Ecto neural progenitor cell (in vitro differentiated cells): Measurements from ENCODE around the gene GFI1.

Experiments
- DNase-seq: peaks from one replicate; pipeline ENCODE4 v3.0.0-alpha.2; 2018; ENCODE audit warnings: low spot score

GFI1 gene

DNA sequence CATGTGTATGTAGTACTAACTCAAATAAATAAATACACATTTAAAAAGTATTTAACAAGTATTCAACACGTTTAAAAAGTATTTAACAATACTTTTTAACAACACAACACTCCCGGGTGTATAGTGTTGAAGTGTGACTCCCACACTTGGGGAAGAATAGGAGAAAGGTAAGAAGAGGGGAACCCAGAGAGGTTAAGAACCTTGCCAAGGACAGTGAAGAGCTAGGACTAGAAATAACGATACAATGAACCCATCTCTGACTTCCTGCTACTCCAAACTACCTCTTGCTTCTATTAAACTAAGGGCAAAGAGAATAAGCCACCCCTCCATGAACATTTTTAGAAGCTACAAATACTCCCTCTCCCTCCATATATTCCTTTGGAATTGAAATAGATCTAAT is 1.7 kb upstream of the GFI1 start:
- DNase-seq, result no peak

DNA sequence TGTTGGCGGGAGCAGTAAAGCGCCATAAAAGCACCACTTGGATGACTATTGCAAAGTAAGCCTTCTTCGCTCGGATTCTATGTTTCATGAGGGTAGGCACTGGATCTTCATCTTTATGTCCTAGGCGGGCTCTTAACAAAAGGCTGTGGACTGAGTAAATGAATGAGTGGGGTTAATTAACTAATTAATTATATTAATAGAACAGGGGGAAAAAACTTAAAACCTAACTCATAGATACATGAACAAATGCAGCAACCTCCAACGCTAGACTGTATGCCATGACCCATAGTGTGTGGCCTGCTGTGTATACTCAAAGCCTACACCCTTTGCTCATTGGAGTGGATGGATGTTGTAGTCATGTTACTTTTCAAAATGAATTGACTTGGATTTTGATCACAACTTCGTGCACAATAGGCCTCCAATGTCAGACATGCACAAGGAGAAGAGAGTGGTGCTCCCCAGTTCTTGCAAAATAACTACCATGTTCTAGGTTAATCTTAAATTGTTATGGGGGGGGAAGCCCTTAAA is 417 bp upstream of the GFI1 start:
- no peak for DNase-seq

DNA sequence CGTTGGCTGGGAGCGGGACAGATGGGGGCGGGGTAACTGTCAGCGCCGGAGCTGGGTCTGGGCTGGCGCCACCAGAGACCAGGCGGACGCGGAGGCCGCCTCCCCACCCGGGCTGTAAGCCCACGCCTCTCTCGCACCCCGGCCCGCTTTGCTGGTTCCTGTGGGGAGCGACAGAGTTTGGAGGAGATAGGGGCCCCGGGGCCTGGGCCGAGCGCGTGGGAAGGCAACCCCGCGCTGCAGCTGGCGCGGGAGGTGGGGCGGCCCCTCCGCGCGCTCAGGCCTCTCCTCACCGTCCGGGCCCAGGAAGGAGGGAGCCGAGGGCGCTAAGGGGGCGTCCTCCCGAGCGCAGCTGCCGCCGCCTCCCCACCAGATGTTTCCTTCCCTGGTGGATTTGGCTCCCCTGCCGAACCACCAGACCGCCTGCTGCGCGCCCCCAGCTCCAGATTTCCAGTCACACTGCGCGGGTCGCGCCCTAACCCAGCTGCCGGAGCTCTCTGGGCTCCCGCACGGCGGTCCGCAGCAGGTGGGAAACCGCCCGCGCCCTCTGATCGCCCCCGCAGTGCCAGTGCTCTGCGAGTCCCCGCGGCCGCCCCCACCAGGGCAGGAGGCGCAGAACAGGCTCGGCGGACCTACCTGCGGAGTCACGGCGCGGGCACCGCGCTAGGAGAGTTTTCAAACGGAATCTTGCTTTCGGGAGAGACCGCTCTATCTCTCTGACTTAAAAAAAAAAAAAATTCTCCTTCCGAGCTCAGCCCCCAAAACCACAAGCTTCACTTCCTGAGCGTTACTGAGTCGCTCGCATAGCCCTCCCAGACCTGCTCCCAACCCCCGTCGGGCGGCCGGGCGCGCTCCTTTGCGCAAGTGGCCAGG is 1.1 kb downstream of the GFI1 start:
- DNase-seq, result peak; percentile 75

DNA sequence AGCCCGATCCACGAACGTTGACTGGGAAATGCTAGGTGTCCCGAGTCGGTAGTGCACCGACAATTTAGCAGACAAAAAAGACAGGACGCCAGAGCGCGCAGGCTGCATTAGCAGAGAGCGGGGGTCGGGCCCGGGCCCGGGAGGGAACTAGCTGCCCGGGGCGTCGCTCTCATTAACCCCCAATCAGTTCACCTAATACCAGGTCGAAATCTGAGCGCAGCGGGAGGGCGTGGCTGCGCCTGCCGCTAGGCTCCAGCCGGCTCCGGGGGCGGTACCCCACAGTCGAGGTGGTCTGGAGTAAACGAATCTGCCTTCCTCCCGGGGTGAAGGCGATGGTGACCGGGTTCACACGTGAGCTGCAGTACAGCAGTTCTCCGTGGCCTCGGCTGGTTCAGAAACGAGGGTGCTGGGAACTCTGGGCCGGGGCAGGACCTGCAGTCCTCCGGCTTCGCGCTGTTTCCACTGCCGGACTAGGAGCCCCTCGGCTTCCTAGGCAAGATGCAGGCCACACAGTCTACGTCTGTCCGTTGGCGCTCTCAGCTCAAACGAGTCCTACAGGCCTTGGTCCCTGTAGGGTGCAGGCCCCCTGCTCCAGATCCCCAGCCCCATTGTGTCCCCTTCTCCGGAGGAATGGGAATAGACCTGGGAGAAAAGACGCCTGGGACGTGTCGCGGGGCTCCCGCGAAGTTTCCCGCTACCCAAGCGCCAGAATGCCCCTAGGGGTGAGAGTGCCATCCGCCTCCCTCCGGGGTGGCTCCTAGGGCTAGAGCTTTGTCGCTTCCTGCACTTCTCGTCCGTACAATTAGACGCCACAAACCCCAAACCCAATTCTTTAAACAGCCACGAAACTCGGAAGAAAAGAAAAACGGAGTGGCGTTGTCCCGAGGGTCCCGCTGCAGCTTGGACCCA is 2.0 kb downstream of the GFI1 start:
- peak; percentile 74 for DNase-seq

- peak; percentile 74 for DNase-seq
Measured at GRCh38 chr1:92483610-92484471, 2.9 kb downstream of the GFI1 start.

DNA sequence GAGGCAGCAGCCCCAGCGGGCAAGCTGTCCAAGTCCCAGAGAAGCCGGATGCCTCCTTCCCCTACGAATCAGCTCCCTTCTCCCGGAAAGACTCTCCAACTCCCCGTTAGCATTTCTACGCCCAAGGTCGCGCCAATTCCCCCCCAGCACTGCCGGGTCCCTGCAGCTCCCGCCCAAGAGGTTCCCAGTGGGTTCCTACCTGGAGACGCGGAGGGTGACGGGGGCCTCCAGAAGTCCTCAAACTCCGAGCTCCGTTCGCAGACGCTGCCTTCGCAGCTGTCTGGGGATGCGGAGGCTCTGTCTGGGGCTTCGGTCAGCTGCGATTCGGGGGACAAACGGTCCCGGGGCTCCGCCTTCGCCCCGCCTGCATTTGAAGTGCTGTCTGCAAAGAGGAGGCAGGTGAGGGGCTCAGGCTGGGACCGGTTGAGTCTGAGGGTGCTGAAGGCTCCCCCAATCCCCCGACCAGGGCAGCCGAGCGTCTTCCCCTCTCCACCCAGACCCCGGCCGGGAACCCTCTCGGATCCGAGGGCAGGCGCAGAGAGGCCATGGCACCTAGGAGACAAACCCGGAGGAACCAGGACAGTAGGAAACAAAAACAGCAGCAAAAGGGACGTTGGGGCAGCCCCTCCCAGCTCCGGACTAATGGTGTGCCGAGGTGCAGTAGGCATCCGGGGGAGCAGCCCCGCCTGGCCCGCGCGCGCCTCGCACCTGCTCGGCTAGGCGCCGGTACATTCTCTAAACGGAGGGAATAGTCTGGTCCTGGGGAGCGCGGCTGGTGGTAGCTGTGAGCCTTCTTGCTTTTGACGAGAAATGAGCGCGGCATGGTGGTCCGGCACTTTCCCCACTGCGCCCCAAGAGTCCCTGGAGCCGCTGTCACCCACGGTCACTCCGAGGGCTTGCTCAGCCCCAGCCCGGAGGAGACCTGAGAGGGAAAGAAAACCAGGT is 3.8 kb downstream of the GFI1 start:
- peak; percentile 68 for DNase-seq

DNA sequence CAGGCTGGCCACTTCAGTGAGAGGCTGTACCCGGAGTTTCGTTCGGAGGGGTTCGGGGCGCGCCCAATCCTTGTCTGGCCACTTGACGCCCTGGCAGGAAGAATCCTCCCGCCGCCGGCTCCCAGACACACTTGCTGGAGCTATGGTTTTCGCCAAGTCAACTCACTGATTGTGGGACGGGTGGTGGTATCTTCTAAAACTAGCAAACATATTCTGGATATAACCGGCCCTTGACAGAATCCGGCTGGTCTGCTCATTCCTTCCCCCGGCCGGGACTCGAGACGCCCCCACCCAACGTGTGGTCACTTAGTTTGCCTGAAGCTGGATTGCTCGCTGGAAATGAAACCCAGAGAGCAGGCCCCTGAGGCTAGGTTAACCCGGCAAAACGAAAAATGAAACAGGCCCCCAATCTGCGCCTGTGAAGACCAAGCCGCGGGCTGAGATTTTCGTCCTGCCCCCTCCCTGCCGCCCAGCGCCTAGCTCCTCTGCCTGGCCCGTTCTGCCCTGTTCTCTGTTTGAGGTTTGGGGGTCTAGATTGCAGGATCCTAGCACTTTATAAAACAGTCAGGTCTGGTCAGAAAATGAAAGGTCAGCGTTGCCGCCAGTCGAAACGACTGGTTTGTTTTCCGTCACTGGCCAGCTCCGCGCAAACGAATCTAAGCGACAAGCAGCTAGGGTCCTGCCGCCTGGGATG is 4.6 kb downstream of the GFI1 start:
- peak; percentile 61 for DNase-seq

- no peak for DNase-seq
Measured at GRCh38 chr1:92481599-92481925, 5.2 kb downstream of the GFI1 start.

- peak; percentile 64 for DNase-seq
Measured at GRCh38 chr1:92480813-92481598, 5.7 kb downstream of the GFI1 start.

GRCh38 chr1:92480200-92480812 is 6.4 kb downstream of the GFI1 start:
- DNase-seq, result peak; percentile 59

DNA sequence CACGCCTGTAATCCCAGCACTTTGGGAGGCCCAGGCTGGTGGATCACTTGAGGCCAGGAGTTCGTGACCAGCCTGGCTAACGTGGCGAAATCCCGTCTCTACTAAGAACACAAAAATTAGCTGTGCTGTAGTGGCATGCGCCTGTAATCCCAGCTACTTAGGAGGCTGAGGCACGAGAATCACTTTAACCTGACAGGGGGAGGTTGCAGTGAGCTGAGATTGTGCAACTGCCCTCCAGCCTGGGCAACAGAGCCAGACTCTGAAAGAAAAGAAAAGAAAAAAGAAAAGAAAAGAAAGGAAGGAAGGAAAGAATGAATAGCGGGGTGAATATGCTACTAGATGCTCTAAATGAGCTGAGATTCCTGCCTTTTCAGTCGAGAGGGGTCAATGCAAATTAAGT is 7.1 kb downstream of the GFI1 start:
- no peak for DNase-seq

- no peak for DNase-seq
Measured at GRCh38 chr1:92478393-92478792, 8.3 kb downstream of the GFI1 start.

DNA sequence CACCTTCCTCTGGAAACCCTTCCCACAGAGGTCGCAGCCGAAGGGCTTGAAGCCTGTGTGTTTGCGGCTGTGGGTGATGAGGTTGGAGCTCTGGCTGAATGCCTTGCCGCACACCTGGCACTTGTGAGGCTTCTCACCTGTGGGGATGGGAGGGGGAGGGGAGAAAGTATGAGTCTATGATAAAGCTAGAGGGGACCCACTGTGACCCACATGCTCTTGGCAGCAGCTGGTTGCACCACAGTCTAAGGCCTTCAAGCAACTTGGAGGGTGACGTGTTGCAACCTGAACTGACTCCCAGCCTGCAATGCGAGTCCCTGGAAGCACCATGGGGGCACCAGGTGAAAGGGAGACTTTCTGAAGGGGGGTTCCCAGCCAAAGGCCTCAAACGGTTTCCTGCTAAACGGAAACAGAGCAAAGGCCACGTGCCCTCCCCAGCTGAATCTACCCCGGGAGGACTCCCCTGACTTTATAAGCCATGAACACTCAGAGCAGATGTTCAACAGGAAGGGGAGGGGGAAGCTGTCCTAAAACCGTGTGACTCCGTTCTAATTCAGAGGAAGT is 10.6 kb downstream of the GFI1 start:
- DNase-seq, result no peak

DNA sequence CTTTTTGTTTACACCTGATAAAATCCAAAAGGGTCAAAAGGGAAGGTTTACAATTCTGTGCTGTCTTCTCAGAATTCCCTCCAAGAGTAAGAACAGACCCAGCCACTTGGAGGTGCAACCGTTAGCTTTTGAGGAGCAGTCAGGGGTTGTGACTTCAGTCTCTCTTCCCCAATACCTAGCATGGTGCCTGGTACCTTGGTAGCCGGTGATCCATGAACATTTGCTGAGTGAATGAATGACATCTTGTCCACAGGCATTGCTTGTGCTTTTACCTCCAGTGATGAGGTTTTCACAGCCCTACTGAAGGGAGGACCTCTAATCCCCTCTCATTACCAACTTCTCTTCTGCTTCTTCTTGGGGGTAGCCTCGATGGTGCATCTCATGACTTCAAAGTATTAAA is 11.7 kb downstream of the GFI1 start:
- no peak for DNase-seq

- no peak for DNase-seq
Measured at GRCh38 chr1:92473781-92474495, 12.8 kb downstream of the GFI1 start.

DNA sequence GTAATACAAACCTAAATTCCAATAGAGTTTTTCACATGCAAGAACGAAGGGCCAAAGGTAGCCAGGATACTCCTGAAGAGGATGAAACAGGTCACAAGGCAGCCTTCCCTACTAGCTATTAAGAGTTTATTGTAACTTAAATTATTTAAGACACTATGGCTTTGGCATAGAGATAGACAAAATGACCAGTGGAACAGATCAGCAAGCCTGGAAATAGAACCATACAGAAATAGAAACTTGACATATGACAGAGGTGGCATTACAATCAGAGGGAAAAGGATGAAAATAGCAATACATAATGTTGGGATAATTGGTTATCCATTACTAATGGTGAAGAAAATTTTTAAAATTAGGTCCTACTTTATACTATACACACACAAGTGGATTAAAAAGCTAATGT is 16.5 kb downstream of the GFI1 start:
- DNase-seq, result no peak

DNA sequence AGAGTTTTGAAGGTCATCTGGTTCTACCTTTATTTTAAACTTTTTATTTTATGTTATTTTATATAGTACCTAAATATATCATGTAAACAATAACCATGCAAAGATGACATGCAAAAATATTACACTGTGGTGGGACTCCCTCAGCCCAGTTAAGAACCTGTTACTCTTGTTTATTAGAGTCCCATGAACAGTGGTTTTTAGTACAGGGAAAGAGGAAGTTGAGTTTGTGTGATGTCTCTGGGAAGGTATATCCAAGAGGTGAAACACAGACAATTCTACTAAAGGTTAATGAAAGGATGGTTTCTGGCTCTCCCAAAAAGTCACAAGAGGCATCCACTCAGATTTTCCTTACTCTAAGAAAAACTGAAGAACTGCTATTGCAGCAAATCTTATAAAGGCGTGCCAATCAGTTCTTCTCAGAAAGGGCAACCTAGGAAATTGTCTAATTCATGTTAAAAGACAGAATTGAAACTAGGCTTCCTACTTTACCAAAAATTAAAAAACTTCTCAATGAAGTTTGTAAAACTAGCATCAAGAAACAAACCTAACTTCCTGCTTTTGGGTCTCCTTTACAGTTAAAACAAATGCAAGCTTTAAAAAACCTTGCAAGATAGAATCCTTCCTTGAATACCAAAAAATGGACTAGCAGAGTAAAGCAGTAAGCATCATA is 19.9 kb downstream of the GFI1 start:
- DNase-seq, result no peak
